Loucy (cell line): Measurements from ENCODE around the gene ZFHX3.

ENCODE experiments used
- EZH2phosphoT487 ChIP-seq: fragments of 200-600 bp; IDR thresholded peaks from 2 replicates; pipeline ENCODE4 v1.6.1; 2018; ENCODE audit warnings: antibody characterized with exemption, mild to moderate bottlenecking, moderate library complexity, borderline replicate concordance
- TF ChIP-seq, protein P1 (sequence below): fragments of 200-600 bp; sonication (generic); conservative IDR thresholded peaks from 2 replicates; pipeline ENCODE4 v1.5.1; 2014; ENCODE audit warnings: mild to moderate bottlenecking, antibody characterized with exemption, low read length

GRCh38 chr16:72886346-72886974, 161.5 kb downstream of the ZFHX3 start:
- TF ChIP-seq, protein P1, sequence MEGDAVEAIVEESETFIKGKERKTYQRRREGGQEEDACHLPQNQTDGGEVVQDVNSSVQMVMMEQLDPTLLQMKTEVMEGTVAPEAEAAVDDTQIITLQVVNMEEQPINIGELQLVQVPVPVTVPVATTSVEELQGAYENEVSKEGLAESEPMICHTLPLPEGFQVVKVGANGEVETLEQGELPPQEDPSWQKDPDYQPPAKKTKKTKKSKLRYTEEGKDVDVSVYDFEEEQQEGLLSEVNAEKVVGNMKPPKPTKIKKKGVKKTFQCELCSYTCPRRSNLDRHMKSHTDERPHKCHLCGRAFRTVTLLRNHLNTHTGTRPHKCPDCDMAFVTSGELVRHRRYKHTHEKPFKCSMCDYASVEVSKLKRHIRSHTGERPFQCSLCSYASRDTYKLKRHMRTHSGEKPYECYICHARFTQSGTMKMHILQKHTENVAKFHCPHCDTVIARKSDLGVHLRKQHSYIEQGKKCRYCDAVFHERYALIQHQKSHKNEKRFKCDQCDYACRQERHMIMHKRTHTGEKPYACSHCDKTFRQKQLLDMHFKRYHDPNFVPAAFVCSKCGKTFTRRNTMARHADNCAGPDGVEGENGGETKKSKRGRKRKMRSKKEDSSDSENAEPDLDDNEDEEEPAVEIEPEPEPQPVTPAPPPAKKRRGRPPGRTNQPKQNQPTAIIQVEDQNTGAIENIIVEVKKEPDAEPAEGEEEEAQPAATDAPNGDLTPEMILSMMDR, result no peak
- no peak for TF ChIP-seq EZH2phosphoT487
